Neural cell (in vitro differentiated cells): ENCODE measurements around the gene BSCL2. TPM values are rescaled to one million over a fixed set of nuclear protein-coding genes. Genes with fewer than 3 reads are reported as not detected.
A peak's percentile ranks its signal among the peaks of the same experiment; 100 is the strongest.

ENCODE experiments used
- H2AFZ ChIP-seq: fragments of 200-600, 300-800 bp; sonication (generic), shearing (Covaris generic); 2 replicates; pipeline ENCODE4 v1.6.0; 2014; ENCODE audit warnings: low read depth, mild to moderate bottlenecking, antibody characterized with exemption, low read length, moderate library complexity
- H3F3A ChIP-seq: fragments of 200-600 bp; shearing (Covaris generic); 2 replicates; pipeline ENCODE4 v1.6.1; 2016; ENCODE audit warnings: mild to moderate bottlenecking, moderate library complexity, mixed read lengths, antibody characterized with exemption, low read length; ENCODE audit not compliant: insufficient read depth, poor library complexity, severe bottlenecking
- H3K27ac ChIP-seq: fragments of 200-600, 300-800 bp; sonication (generic), shearing (Covaris generic); 2 replicates; pipeline ENCODE4 v1.5.1; 2014; ENCODE audit warnings: mild to moderate bottlenecking, low read length, moderate library complexity
- H3K27me3 ChIP-seq: fragments of 300-800, 200-600 bp; sonication (generic), shearing (Covaris generic); 2 replicates; pipeline ENCODE4 v1.6.0; 2014; ENCODE audit warnings: mild to moderate bottlenecking, low read depth, low read length, moderate library complexity; ENCODE audit not compliant: insufficient read depth
- H3K36me3 ChIP-seq: fragments of 300-800, 200-600 bp; sonication (generic), shearing (Covaris generic); 2 replicates; pipeline ENCODE4 v1.5.1; 2014; ENCODE audit warnings: mild to moderate bottlenecking, antibody characterized with exemption, low read length, moderate library complexity; ENCODE audit not compliant: insufficient read depth
- H3K4me2 ChIP-seq: fragments of 300-800, 200-600 bp; sonication (generic), shearing (Covaris generic); 2 replicates; pipeline ENCODE4 v1.6.0; 2014; ENCODE audit warnings: mild to moderate bottlenecking, low read length
- H3K4me3 ChIP-seq: fragments of 300-800, 200-600 bp; sonication (generic), shearing (Covaris generic); 2 replicates; pipeline ENCODE4 v1.5.1; 2014; ENCODE audit warnings: mild to moderate bottlenecking, low read length, moderate library complexity
- H3K79me2 ChIP-seq: fragments of 200-600 bp; shearing (Covaris generic); replicated peaks from 2 replicates; pipeline ENCODE4 v1.6.0; 2014; ENCODE audit warnings: mild to moderate bottlenecking, low read length, moderate library complexity; ENCODE audit not compliant: insufficient read depth
- H3K9ac ChIP-seq: fragments of 300-800, 200-600 bp; sonication (generic), shearing (Covaris generic); 2 replicates; pipeline ENCODE4 v1.6.1; 2016; ENCODE audit warnings: mild to moderate bottlenecking, low read length, mixed read lengths
- H3K9me2 ChIP-seq: fragments of 200-600 bp; shearing (Covaris generic); 2 replicates; pipeline ENCODE4 v1.6.1; 2016; ENCODE audit warnings: mild to moderate bottlenecking, low read length, mixed read lengths; ENCODE audit not compliant: insufficient read depth
- H3K9me3 ChIP-seq: fragments of 200-600, 300-800 bp; sonication (generic), shearing (Covaris generic); 2 replicates; pipeline ENCODE4 v1.6.1; 2016; ENCODE audit warnings: mild to moderate bottlenecking, mixed run types, low read length, moderate library complexity, mixed read lengths
- H4K20me1 ChIP-seq: fragments of 200-600 bp; shearing (Covaris generic); 2 replicates; pipeline ENCODE4 v1.6.1; 2016; ENCODE audit warnings: mild to moderate bottlenecking, mixed run types; ENCODE audit not compliant: insufficient read depth
- CTCF ChIP-seq: fragments of 450-650 bp; IDR thresholded peaks from 2 replicates; pipeline ENCODE4 v1.5.1; 2014; ENCODE audit warnings: antibody characterized with exemption, mild to moderate bottlenecking, moderate library complexity; ENCODE audit not compliant: poor library complexity, severe bottlenecking
- EP300 ChIP-seq: fragments of 450-650 bp; conservative IDR thresholded peaks from 2 replicates; pipeline ENCODE4 v1.6.1; 2014; ENCODE audit warnings: antibody characterized with exemption, mild to moderate bottlenecking, moderate library complexity; ENCODE audit not compliant: poor library complexity, severe bottlenecking
- EZH2 ChIP-seq: fragments of 200-600, 300-800 bp; shearing (Covaris generic), sonication (generic); IDR thresholded peaks from 2 replicates; pipeline ENCODE4 v1.6.1; 2014; ENCODE audit warnings: antibody characterized with exemption, low read length, borderline replicate concordance, mild to moderate bottlenecking; ENCODE audit not compliant: insufficient read depth, poor library complexity, severe bottlenecking
- MXI1 ChIP-seq: fragments of 450-650 bp; conservative IDR thresholded peaks from 2 replicates; pipeline ENCODE4 v1.6.1; 2014; ENCODE audit warnings: antibody characterized with exemption, mild to moderate bottlenecking; ENCODE audit not compliant: poor library complexity, severe bottlenecking
- POLR2AphosphoS5 ChIP-seq: IDR thresholded peaks from 2 replicates; pipeline ENCODE4 v1.6.1; 2012
- RAD21 ChIP-seq: fragments of 450-650 bp; conservative IDR thresholded peaks from 2 replicates; pipeline ENCODE4 v1.6.1; 2014; ENCODE audit warnings: antibody characterized with exemption, mild to moderate bottlenecking, moderate library complexity
- SMC3 ChIP-seq: fragments of 450-650 bp; conservative IDR thresholded peaks from 2 replicates; pipeline ENCODE4 v1.6.1; 2014; ENCODE audit warnings: antibody characterized with exemption, mild to moderate bottlenecking, moderate library complexity; ENCODE audit not compliant: poor library complexity
- TAF1 ChIP-seq: IDR thresholded peaks from 2 replicates; pipeline ENCODE4 v1.6.1; 2012; ENCODE audit warnings: low read depth
- polyA plus RNA-seq: library from polyadenylated mRNA; depleted of rRNA; stranded (reverse); fragments of >200 nt; gene quantifications from 2 replicates; pipeline ENCODE4 v1.2.3, GENCODE V29; 2014
- TF ChIP-seq, protein P1 (sequence below): IDR thresholded peaks from 2 replicates; pipeline ENCODE4 v1.6.1; 2012; ENCODE audit warnings: borderline replicate concordance

BSCL2 gene
- polyA plus RNA-seq, 1 donor from 2014 or later: 304 TPM

GRCh38 chr11:62710001-62710345 is 2.7 kb upstream of the BSCL2 start (continued):
- TF ChIP-seq CTCF: no peak

DNA sequence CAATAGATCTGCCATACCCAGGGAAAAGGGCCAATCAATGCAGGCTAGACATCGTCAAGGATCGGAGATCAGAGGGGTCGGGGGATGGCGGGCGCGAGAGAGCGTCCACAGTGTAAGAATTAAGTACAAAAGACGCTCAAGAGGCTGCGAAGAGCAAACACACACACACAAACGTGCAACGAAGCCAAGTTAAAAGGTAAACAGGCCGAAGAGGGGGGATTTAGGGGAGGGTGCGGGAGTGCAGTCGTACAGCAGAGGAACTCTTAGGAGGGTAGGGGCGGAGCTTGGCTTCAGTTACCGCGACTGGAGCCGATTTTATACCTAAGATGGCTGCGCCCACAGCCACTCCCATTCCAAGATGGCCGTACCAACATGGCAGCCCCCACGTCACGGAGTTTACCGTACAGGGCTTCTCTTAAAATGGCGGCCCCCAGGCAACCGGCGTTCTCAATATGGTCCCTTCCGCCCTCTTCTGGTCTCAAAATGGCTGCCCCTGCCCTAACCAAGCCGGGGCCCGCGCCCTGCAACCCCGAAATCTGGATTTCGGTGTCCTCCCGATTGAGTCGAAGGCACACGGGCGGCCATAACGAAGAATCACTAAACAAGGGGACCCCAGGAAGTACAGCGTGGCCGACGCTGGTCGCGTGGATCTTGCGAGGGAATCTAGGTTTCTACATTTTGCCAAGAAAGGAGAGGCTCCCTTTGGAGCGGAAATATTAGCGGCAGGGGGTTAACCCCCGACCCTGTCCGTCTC is 2.2 kb upstream of the BSCL2 start:
- Histone ChIP-seq H3K36me3 (peaks cover 11% of the 10 kb centered on the region), H3K9me3 (no peaks in the 10 kb centered on the region), H3K79me2 (peaks cover 40% of the 10 kb centered on the region), H3F3A (peaks cover 6% of the 10 kb centered on the region), H3K9ac (peak overlapping the region; percentile 99), H3K9me2 (no peaks in the 10 kb centered on the region), H4K20me1 (no peaks in the 10 kb centered on the region), H2AFZ (peak overlapping the region; percentile 71), H3K4me3 (peak overlapping the region; percentile 75), H3K27ac (peak overlapping the region; percentile 96), H3K4me2 (peak overlapping the region; percentile 98), H3K27me3 (no peaks in the 10 kb centered on the region)
- TF ChIP-seq POLR2AphosphoS5 (peak; percentile 95), CTCF (peak; percentile 53), TAF1 (no peak), SMC3 (peak; percentile 46), EZH2 (no peak), RAD21 (peak; percentile 31), EP300 (no peak), MXI1 (peak; percentile 74)
- TF ChIP-seq, protein P1, sequence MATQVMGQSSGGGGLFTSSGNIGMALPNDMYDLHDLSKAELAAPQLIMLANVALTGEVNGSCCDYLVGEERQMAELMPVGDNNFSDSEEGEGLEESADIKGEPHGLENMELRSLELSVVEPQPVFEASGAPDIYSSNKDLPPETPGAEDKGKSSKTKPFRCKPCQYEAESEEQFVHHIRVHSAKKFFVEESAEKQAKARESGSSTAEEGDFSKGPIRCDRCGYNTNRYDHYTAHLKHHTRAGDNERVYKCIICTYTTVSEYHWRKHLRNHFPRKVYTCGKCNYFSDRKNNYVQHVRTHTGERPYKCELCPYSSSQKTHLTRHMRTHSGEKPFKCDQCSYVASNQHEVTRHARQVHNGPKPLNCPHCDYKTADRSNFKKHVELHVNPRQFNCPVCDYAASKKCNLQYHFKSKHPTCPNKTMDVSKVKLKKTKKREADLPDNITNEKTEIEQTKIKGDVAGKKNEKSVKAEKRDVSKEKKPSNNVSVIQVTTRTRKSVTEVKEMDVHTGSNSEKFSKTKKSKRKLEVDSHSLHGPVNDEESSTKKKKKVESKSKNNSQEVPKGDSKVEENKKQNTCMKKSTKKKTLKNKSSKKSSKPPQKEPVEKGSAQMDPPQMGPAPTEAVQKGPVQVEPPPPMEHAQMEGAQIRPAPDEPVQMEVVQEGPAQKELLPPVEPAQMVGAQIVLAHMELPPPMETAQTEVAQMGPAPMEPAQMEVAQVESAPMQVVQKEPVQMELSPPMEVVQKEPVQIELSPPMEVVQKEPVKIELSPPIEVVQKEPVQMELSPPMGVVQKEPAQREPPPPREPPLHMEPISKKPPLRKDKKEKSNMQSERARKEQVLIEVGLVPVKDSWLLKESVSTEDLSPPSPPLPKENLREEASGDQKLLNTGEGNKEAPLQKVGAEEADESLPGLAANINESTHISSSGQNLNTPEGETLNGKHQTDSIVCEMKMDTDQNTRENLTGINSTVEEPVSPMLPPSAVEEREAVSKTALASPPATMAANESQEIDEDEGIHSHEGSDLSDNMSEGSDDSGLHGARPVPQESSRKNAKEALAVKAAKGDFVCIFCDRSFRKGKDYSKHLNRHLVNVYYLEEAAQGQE: peak; percentile 17
